ENCODE results near the gene PFKFB3. TPM values are rescaled to one million over a fixed set of nuclear protein-coding genes. Genes with fewer than 3 reads are reported as not detected.

PFKFB3 gene
- total and polyA plus RNA-seq, 9 of the 15 experiments (the other 6 are each of a cell fraction or from before 2014, with no cell fraction given) = 0.46 to 21.6 (median 7.8) TPM

DNA sequence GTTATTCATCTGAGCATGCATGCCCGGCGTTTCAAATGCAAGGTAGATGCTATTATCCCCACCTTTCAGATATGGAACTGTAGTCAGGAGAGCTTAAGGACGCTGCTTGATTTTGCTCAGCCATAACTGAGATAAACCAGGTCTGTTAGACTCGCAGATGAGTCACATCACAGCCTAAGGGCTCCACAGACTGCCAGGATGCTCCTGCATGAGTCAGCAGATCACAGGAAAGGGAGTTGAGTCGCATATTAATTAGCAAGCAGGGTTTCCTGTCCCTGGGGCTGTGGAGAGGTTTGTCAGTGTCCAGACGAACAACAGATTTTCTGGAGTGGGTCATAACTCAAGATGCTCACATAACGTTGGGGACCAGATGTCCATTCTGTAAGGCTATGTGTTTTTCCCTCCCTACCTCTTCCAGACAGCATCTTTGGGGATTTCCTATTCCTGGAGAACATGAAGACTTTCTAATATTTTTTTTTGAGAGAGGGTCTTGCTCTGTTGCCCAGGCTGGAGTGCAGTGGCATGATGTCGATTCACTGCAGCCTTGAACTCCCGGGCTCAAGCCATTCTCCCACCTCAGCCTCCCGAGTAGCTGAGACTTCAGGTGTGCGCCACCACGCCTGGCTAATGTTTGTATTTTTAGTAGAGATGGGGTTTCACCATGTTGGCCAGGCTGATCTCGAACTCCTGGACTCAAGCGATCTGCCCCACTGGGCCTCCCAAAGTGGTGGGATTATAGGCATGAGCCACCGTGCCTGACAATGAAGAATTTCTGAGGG lies 36.7 kb downstream of the PFKFB3 start (continued):
- 0 out of 2 replicates have a peak, but pooled peaks have one; percentile 29 for TF ChIP-seq BHLHE40 (IDR thresholded peaks at IDR 0.05; ENCODE audit: low read length)
- TF ChIP-seq, protein P1, sequence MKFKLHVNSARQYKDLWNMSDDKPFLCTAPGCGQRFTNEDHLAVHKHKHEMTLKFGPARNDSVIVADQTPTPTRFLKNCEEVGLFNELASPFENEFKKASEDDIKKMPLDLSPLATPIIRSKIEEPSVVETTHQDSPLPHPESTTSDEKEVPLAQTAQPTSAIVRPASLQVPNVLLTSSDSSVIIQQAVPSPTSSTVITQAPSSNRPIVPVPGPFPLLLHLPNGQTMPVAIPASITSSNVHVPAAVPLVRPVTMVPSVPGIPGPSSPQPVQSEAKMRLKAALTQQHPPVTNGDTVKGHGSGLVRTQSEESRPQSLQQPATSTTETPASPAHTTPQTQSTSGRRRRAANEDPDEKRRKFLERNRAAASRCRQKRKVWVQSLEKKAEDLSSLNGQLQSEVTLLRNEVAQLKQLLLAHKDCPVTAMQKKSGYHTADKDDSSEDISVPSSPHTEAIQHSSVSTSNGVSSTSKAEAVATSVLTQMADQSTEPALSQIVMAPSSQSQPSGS (CRISPR knock-in tag; IDR thresholded peaks at IDR 0.05) = no peak
- TF ChIP-seq SMARCA4 (IDR thresholded peaks at IDR 0.05) = peak; percentile 92
- TF ChIP-seq, protein P2, sequence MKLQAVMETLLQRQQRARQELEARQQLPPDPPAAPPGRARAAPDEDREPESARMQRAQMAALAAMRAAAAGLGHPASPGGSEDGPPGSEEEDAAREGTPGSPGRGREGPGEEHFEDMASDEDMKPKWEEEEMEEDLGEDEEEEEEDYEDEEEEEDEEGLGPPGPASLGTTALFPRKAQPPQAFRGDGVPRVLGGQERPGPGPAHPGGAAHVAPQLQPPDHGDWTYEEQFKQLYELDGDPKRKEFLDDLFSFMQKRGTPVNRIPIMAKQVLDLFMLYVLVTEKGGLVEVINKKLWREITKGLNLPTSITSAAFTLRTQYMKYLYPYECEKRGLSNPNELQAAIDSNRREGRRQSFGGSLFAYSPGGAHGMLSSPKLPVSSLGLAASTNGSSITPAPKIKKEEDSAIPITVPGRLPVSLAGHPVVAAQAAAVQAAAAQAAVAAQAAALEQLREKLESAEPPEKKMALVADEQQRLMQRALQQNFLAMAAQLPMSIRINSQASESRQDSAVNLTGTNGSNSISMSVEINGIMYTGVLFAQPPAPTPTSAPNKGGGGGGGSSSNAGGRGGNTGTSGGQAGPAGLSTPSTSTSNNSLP (IDR thresholded peaks at IDR 0.05; ENCODE audit: borderline replicate concordance, low read depth, low read length) = 0 out of 2 replicates have a peak, but pooled peaks have one; percentile 13
- TF ChIP-seq TEAD4 (IDR thresholded peaks at IDR 0.05; ENCODE audit: low read length) = peak; percentile 46; the same call in 1 of the 2 replicates
- no peak for TF ChIP-seq TEAD4 (CRISPR knock-in tag; IDR thresholded peaks at IDR 0.05; ENCODE audit: borderline replicate concordance)
- TF ChIP-seq ZNF316 (IDR thresholded peaks at IDR 0.05) = peak; percentile 93
- TF ChIP-seq CCNT2 (IDR thresholded peaks at IDR 0.05; ENCODE audit: borderline replicate concordance, extremely low read depth, insufficient read length, low read depth, low read length) = no peak
- TF ChIP-seq MCM7 (IDR thresholded peaks at IDR 0.05) = no peak
- peak; percentile 71 for TF ChIP-seq FOS (IDR thresholded peaks at IDR 0.05; ENCODE audit: extremely low read depth, insufficient read length)
- TF ChIP-seq ETV1 (tag; conservative IDR thresholded peaks at IDR 0.05; ENCODE audit: low read depth) = peak; percentile 82
- TF ChIP-seq POLR2AphosphoS5 (IDR thresholded peaks at IDR 0.05; ENCODE audit: control insufficient read depth, insufficient read depth, low read depth, low read length) = 0 out of 2 replicates have a peak, but pooled peaks have one; percentile 22
- TF ChIP-seq ATF7 (IDR thresholded peaks at IDR 0.05) = peak; percentile 52; the same call in 1 of the 2 replicates
- TF ChIP-seq, protein P3, sequence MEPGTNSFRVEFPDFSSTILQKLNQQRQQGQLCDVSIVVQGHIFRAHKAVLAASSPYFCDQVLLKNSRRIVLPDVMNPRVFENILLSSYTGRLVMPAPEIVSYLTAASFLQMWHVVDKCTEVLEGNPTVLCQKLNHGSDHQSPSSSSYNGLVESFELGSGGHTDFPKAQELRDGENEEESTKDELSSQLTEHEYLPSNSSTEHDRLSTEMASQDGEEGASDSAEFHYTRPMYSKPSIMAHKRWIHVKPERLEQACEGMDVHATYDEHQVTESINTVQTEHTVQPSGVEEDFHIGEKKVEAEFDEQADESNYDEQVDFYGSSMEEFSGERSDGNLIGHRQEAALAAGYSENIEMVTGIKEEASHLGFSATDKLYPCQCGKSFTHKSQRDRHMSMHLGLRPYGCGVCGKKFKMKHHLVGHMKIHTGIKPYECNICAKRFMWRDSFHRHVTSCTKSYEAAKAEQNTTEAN (CRISPR knock-in tag; IDR thresholded peaks at IDR 0.05) = no peak
- peak; percentile 31; the same call in 1 of the 2 replicates for TF ChIP-seq TCF3 (CRISPR knock-in tag; IDR thresholded peaks at IDR 0.05)
- TF ChIP-seq EP300 (IDR thresholded peaks at IDR 0.05; ENCODE audit: low read length) = peak; percentile 63; the same call in 1 of the 2 replicates
- no peak for TF ChIP-seq POLR2A (conservative IDR thresholded peaks at IDR 0.05)
- TF ChIP-seq HMBOX1 (IDR thresholded peaks at IDR 0.05) = peak; percentile 95
- peak; percentile 88 for TF ChIP-seq MAFF (IDR thresholded peaks at IDR 0.05; ENCODE audit: low read length)
- TF ChIP-seq NFE2 (IDR thresholded peaks at IDR 0.05; ENCODE audit: low read depth) = peak; percentile 96
- no peak for TF ChIP-seq MYNN (IDR thresholded peaks at IDR 0.05)
- TF ChIP-seq MYNN (CRISPR knock-in tag; IDR thresholded peaks at IDR 0.05) = no peak
- TF ChIP-seq MEIS2 (IDR thresholded peaks at IDR 0.05; ENCODE audit: partially characterized antibody) = peak; percentile 57
- no peak for TF ChIP-seq ZNF780A (CRISPR knock-in tag; IDR thresholded peaks at IDR 0.05)
- peak; percentile 62 for TF ChIP-seq NEUROD1 (IDR thresholded peaks at IDR 0.05; ENCODE audit: borderline replicate concordance, low read depth, low read length, partially characterized antibody)
